ENCODE measurements around the gene OPCML. TPM values are rescaled to one million over a fixed set of nuclear protein-coding genes. Genes with fewer than 3 reads are reported as not detected.

OPCML gene
- total RNA-seq, 1 donor from 2014 or later, result 1.2 TPM

- no peak overlapping the region for H3K27ac Mint-ChIP-seq (ENCODE audit: unreplicated experiment)
- no peak for DNase-seq (ENCODE audit: low read depth, low spot score)
- no peaks in the 10 kb centered on the region for H3K36me3 Mint-ChIP-seq (ENCODE audit: low read depth)
- no peak for TF ChIP-seq CTCF (conservative IDR thresholded peaks at IDR 0.05)
- H3K9me3 Mint-ChIP-seq, result peaks cover 4% of the 10 kb centered on the region
- peaks cover 16% of the 10 kb centered on the region for H3K4me1 Mint-ChIP-seq
- no peak overlapping the region for H3K4me3 Mint-ChIP-seq
- H3K27me3 Mint-ChIP-seq (ENCODE audit: low read depth), result no peaks in the 10 kb centered on the region
These were observed 1084.5 kb downstream of the OPCML start for GRCh38 chr11:132447761-132448160.

- H3K4me1 Mint-ChIP-seq, result peaks cover 9% of the 10 kb centered on the region
- peak overlapping the region; percentile 45 for H3K27ac Mint-ChIP-seq (ENCODE audit: unreplicated experiment)
- no peak for DNase-seq (ENCODE audit: low read depth, low spot score)
- no peaks in the 10 kb centered on the region for H3K27me3 Mint-ChIP-seq (ENCODE audit: low read depth)
- H3K36me3 Mint-ChIP-seq (ENCODE audit: low read depth), result no peaks in the 10 kb centered on the region
- TF ChIP-seq CTCF (conservative IDR thresholded peaks at IDR 0.05), result no peak
- peaks cover 4% of the 10 kb centered on the region for H3K9me3 Mint-ChIP-seq
- no peak overlapping the region for H3K4me3 Mint-ChIP-seq
These were observed 1086.4 kb downstream of the OPCML start for GRCh38 chr11:132445859-132446291.

GRCh38 chr11:132444911-132445310 is 1087.4 kb downstream of the OPCML start:
- H3K4me3 Mint-ChIP-seq, result no peak overlapping the region
- TF ChIP-seq CTCF (conservative IDR thresholded peaks at IDR 0.05), result no peak
- peaks cover 4% of the 10 kb centered on the region for H3K9me3 Mint-ChIP-seq
- H3K27ac Mint-ChIP-seq (ENCODE audit: unreplicated experiment), result no peak overlapping the region
- H3K4me1 Mint-ChIP-seq, result peaks cover 7% of the 10 kb centered on the region
- H3K36me3 Mint-ChIP-seq (ENCODE audit: low read depth), result no peaks in the 10 kb centered on the region
- no peak for DNase-seq (ENCODE audit: low read depth, low spot score)
- H3K27me3 Mint-ChIP-seq (ENCODE audit: low read depth), result no peaks in the 10 kb centered on the region

GRCh38 chr11:132439711-132440255 is 1092.5 kb downstream of the OPCML start:
- no peak for DNase-seq (ENCODE audit: low read depth, low spot score)
- Mint-ChIP-seq H3K4me3 (no peak overlapping the region), H3K36me3 (ENCODE audit: low read depth) (no peaks in the 10 kb centered on the region), H3K27ac (ENCODE audit: unreplicated experiment) (no peak overlapping the region), H3K27me3 (ENCODE audit: low read depth) (no peaks in the 10 kb centered on the region), H3K4me1 (peaks cover 7% of the 10 kb centered on the region), H3K9me3 (peaks cover 3% of the 10 kb centered on the region)
- no peak for TF ChIP-seq CTCF (conservative IDR thresholded peaks at IDR 0.05)

- peaks cover 7% of the 10 kb centered on the region for H3K4me1 Mint-ChIP-seq
- no peaks in the 10 kb centered on the region for H3K27me3 Mint-ChIP-seq (ENCODE audit: low read depth)
- DNase-seq (ENCODE audit: low read depth, low spot score), result no peak
- H3K4me3 Mint-ChIP-seq, result no peak overlapping the region
- no peaks in the 10 kb centered on the region for H3K36me3 Mint-ChIP-seq (ENCODE audit: low read depth)
- H3K27ac Mint-ChIP-seq (ENCODE audit: unreplicated experiment), result no peak overlapping the region
- H3K9me3 Mint-ChIP-seq, result no peaks in the 10 kb centered on the region
- no peak for TF ChIP-seq CTCF (conservative IDR thresholded peaks at IDR 0.05)
These were observed 1093.9 kb downstream of the OPCML start for GRCh38 chr11:132438418-132438817.

Measured in neural crest cell (in vitro differentiated cells).